ENCODE results near the gene FBXW2.
A peak's percentile ranks its signal among the peaks of the same experiment; 100 is the strongest.
"Not testable (repeated sequence)": the region's sequence is repeated elsewhere in the genome, so short reads cannot be mapped to it uniquely, and the experiment has no call there.

The FBXW2 gene

DNA sequence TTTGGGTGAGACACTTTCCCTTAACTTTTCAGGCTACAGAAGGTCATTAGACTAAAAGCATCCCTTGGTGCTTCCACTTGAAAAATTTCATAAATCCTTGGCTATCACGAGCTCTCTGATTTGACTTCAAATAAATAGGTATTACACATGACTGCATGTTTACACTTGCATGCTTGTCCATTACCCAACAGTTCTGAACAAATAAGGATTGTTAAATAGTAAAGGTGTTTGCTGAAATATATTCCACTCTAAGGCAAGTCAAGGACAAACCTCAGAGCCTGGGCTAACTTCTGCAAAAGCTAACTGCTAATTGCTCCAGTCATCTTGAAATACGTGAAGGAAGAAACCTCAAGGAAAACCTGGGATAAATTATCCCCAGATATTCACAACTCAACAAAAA lies 14.5 kb downstream of the FBXW2 start:
- DNase-seq (ENCODE audit: low spot score): no peak

DNA sequence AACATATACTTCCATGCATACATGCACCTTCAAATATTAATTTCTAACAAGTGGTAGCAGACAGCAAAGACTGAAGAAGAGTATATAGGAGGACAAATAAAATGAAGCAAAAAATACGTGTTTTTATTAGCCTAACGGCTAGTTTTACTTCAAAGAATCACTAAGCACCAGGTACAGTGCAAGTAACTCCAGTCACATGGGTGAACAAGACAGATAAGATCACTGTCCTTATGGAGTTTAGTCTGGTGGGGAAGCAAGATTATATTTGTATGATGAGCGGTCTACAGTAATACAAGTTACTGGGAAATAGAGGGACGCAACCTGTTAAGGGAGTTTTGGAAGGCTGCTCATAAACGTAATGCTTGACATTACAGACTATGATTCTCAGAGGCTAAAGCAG lies 16.0 kb downstream of the FBXW2 start:
- no peak for DNase-seq (ENCODE audit: low spot score)

GRCh38 chr9:120776788-120777187 lies 16.4 kb downstream of the FBXW2 start:
- DNase-seq (ENCODE audit: low spot score): no peak

DNA sequence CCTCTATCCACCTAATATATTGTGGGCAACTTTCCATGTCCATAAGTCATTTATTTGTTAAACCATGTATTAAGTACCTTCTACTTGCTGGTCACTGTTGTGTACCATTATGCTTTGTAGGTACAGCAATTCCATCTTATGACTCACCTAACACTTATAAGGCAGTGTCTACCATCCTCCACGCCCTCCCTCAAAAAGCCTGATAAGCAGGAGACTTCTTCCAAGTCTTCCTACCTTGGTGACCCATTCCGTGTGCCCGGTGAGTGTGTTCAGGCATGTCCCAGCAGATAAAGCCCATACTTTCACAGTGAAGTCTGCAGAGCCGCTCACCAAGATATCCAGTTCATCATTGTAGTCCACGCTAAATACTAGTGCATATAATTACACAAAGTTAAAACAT lies 17.4 kb downstream of the FBXW2 start:
- peak; percentile 29 for DNase-seq (ENCODE audit: low spot score)

GRCh38 chr9:120774719-120775118 lies 18.5 kb downstream of the FBXW2 start:
- no peak for DNase-seq (ENCODE audit: low spot score)

DNA sequence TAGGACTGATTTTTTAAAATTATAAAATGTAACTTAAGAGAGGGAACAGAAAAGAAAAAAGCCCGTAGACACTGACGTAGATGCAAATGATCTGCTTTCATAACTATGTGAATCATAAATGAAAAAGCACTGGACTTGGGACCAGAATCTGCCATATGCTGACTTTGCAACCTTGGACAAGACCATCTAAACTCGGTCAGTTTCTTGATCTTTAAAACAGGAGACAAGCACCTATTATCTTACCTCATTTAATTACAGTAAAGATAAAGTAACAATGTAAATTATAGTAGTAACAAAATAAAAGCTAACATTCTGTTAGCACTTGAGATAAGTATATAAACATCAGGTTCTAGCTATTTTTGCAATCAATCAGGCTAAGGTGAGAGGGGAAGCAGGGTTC lies 20.0 kb downstream of the FBXW2 start:
- no peak for DNase-seq (ENCODE audit: low spot score)

DNA sequence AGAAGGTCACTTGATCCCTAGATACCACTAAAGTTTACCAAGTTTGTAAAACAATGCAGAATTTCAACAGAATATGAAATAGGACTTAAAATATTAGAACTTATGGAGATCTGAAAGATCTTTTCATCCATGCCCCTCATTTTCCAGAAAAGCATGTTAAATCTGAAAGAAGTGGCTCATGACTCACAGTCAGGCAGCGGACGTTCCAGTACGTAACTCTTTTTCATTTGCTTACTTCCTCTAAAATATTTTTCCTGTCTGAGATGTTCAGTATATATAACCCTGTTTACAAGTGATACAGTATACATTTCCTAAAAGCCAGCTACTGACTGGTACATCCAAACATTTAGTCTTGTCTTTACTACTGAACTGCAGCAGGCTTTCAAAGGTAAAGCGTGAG lies 22.3 kb downstream of the FBXW2 start:
- no peak for DNase-seq (ENCODE audit: low spot score)

DNA sequence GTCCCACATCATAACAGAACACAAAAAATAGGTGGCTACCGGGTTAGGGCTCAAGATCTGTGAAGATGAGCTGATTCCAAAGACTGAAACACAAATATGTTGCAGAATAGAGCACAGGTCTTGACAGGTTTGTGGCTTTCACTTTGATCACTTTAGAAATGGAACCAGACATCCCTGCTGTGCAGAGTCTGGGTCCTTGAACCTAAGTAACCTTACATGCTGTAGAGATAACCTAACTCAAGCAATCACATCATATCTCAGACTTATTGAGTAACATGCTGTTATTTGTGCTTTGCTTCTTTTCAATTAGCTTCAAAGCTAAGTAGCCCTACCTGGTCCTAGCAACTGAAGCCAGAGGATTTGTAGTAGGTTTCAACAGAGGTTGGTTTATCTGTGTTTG lies 24.3 kb downstream of the FBXW2 start:
- DNase-seq (ENCODE audit: low spot score): no peak

DNA sequence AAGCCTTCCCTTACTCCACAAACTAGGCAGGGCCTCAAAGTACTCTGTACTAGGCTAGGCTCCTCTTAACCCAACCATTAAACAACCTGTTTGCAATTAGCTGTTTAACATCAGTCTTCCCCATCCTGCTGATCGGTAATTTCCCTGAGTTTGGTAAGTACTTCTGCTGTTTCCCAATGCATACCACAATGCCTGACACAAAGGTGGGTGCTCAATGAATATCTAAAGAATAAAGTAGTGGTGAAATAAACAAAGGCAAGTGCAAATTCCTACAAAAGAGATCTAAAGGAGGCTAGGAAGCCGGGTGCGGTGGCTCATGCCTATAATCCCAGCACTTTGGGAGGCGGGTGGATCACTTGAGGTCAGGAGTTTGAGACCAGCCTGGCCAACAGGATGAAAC lies 25.0 kb downstream of the FBXW2 start:
- DNase-seq (ENCODE audit: low spot score): no peak

DNA sequence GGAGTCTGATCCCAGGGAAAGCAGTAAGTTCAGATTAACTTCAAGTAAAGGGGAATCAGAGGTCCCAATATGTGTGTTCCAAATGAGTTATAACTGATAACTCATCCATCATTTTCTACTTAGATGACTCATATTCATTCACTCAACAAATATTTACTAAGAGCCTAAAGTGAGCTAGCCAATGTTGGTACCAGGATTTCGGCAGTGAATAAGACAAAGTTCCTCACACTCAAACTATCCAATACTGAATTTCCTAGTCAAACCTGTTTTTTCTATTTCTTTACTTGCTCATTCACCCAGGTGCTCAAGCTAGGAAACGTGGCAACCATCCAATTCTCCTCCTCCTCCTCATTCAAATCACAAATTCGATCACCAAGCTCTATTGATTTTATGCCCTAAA lies 25.8 kb downstream of the FBXW2 start:
- no peak for DNase-seq (ENCODE audit: low spot score)

- DNase-seq (ENCODE audit: low spot score): no peak
These were observed 27.2 kb downstream of the FBXW2 start for GRCh38 chr9:120765910-120766425.

GRCh38 chr9:120764476-120764875 lies 28.7 kb downstream of the FBXW2 start:
- no peak for DNase-seq (ENCODE audit: low spot score)

DNA sequence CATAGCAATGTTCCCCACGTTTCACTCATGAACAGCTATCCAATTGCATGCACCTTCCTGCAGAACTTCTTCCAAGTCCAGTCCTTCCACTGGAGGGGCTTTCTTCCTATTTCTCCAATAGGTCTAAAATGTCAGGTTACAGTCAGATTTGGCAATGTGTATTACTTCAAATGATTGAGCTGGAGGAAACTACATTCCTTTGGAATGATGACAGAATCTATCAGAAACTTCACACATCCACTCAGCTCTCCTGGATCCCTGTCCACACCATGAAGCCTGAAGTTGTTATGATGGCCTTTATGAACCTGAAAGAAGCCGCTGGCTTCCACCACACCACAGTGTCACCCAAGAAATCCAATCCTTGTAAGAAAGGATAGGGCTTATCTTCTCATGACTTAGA lies 32.2 kb downstream of the FBXW2 start:
- DNase-seq (ENCODE audit: low spot score): no peak

DNA sequence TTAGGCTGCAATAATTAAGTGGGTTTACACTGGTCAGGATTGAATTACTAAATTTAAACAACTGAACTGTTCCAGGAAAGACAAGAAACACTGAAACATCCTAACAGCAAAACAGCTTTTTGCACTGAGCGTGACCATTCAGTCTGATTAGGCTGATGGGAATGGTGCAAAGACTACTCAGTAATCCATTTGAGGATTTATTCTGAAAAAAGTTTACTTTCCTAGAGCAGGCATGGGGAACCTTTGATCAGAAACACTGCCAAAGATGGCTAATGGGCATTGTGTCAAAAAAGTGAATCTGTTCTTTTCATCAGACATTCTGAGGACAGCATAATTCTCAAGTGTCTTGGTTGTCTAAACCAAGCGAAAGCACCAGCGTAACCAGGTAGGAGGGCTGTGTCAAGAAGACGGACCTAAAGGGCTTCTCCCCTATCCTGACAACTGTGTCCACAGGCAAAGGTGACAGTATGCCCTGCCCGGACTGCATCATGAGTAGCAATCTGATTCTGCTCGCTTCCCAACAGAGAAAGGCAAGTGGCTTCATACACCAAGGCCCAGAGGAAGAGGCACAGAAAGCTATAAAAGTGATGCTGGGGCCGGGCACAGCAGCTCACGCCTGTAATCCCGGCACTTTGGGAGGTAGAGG lies 33.3 kb downstream of the FBXW2 start:
- no peak for DNase-seq (ENCODE audit: low spot score)

GRCh38 chr9:120758544-120758943 lies 34.7 kb downstream of the FBXW2 start:
- DNase-seq (ENCODE audit: low spot score): no peak

- no peak for DNase-seq (ENCODE audit: low spot score)
These were observed 35.9 kb downstream of the FBXW2 start for GRCh38 chr9:120757026-120757913.

GRCh38 chr9:120756531-120756930 lies 36.7 kb downstream of the FBXW2 start:
- DNase-seq (ENCODE audit: low spot score): no peak

DNA sequence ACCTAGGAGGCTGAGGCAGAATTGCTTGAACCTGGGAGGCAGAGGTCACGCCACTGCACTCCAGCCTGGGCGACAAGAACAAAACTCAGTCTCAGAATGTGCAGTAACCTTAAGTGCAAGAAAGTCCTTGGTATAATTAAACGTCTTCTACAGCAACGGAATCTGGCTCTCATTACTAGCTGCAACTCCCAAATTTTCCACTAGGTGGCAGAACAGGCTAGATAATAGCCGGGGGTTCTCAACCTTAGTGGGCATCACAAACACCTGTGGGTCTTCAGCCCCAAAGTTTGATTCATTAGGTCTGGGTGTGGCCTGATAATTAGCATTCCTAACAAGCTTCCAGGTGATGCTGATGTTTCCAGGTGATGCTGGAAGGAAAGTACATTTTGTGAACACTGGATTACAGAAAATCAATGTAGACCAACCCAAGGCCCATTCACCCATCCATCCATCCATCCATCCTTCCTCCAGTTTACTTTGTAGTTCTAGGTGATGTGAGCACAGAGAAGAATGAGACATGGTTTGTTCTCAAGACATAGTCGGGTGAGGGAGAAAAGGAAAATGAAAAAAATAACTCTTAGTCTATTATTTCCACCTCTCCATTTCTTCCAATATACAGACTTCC lies 37.3 kb downstream of the FBXW2 start:
- peak; percentile 86 for DNase-seq (ENCODE audit: low spot score)

- DNase-seq (ENCODE audit: low spot score): no peak
These were observed 38.2 kb downstream of the FBXW2 start for GRCh38 chr9:120755044-120755443.

DNA sequence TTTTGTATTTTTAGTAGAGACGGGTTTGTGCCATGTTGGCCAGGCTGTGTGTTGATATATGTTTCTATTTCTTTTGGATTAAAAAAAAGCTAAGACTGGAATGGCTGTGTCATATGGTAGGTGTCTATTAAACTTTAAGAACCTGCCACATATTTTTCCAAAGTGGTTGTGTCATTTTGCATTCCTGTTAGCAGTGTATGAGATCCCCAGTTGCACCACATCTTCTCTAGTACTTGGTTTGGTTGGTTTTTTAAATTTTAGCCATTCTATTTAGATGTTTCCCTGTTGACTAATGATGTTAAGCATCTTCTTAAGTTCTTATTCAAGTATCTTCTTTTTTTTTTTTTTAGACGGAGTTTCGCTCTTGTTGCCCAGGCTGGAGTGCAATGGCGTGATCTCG lies 42.8 kb downstream of the FBXW2 start:
- DNase-seq (ENCODE audit: low spot score): no peak

DNA sequence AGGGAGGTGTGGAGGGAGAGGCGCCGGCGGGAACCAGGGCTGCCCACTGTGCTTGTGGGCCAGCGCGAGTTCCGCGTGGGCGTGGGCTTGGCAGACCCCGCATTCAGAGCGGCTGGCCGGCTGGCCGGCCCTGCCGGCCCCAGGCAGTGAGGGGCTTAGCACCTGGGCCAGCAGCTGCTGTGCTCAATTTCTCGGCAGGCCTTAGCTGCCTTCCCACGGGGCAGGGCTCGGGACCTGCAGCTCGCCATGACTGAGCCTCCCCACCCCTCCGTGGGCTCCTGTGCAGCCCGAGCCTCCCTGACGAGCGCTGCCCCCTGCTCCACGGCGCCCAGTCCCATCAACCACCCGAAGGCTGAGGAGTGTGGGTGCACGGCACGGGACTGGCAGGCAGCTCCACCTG lies 46.9 kb downstream of the FBXW2 start:
- DNase-seq (ENCODE audit: low spot score): not testable (repeated sequence)

DNA sequence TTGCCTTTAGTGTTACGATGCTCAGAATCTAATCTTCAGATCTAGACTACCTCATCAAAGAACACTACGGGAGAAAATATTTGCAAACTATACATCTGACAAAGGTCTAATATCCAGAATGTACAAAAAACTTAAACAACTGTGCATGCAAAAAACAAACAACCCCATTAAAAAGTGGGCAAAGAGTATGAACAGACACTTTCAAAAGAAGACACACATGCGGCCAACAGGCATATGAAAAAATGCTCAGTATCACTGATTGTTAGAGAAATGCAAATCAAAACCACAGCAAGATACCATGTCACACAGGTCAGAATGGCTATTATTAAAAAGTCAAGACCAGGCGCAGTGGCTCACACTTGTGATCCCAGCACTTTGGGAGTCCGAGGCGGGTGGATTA lies 47.9 kb downstream of the FBXW2 start:
- no peak for DNase-seq (ENCODE audit: low spot score)

DNA sequence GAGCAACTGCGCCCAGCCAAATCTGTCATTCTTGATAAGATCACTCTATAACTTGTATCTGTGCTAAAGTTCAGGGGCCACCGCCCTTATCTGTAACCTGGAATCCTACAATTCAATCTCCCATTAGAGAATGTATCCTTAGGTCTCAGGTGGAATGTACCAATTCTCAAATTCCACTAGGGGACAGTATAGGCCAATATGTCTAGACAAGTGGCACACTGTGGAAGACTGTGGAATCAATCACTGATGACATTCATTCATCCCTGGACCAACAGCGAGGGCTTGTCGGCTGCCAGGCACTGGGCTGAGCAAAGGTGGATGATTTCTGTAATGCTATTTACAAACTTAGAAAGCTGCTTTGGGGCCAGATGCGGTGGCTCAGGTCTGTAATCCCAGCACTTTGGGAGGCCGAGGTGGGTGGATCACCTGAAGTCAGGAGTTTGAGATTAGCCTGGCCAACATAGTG lies 50.2 kb downstream of the FBXW2 start:
- DNase-seq (ENCODE audit: low spot score): peak; percentile 65

All from hematopoietic multipotent progenitor cell treated with erythropoietin and hydrocortisone succinate and interleukin-3 and kit ligand, for 17 days (in vitro differentiated cells).